HEK293 (cell line): ENCODE data around the gene TAF5.
"Not testable (repeated sequence)": the region's sequence is repeated elsewhere in the genome, so short reads cannot be mapped to it uniquely, and the experiment has no call there.

Experiments used
- CTCF ChIA-PET: fragments of 350-600 bp; formaldehyde crosslinking; extraction: SDS; loops from one replicate; lab custom pipeline; 2021; ENCODE audit warnings: antibody characterized with exemption; lab: Yijun Ruan, JAX
- POLR2A ChIA-PET: fragments of 300-600 bp; formaldehyde crosslinking; extraction: SDS; loops from one replicate; lab custom pipeline; 2020; ENCODE audit warnings: antibody characterized with exemption, inconsistent platforms; lab: Yijun Ruan, JAX
- H3K27ac ChIP-seq: fragments of 200-500 bp; sonication (Bioruptor generic); 2 replicates; pipeline ENCODE4 v1.5.1; 2014; ENCODE audit warnings: low read depth, low read length, control low read depth, inconsistent platforms; ENCODE audit errors: extremely low read depth
- H3K36me3 ChIP-seq, 2 experiments: fragments of 200-500 bp in 1 of 2; sonication (Bioruptor generic) in 1 of 2; 1 replicate in 1 of 2; 2 replicates in 1 of 2; pipeline ENCODE4 v1.5.1; 2014 to 2017; ENCODE audit warnings: inconsistent platforms in 2 of 2, low read length in 2 of 2; ENCODE audit not compliant: control insufficient read depth in 2 of 2, insufficient read depth in 1 of 2
- H3K4me1 ChIP-seq: fragments of 200-500 bp; sonication (Bioruptor generic); 2 replicates; pipeline ENCODE4 v1.5.1; 2014; ENCODE audit warnings: mild to moderate bottlenecking, low read length, inconsistent platforms; ENCODE audit not compliant: control insufficient read depth, insufficient read depth
- H3K4me3 ChIP-seq: 2 replicates; pipeline ENCODE4 v1.5.1; 2011; ENCODE audit warnings: low read depth, mild to moderate bottlenecking, control low read depth, low read length, moderate library complexity
- H3K9me3 ChIP-seq: fragments of 200-500 bp; sonication (Bioruptor generic); 2 replicates; pipeline ENCODE4 v1.5.1; 2014; ENCODE audit warnings: low read depth, low read length, inconsistent platforms; ENCODE audit not compliant: control insufficient read depth, insufficient read depth
- BCL11A ChIP-seq: fragments of 450-650 bp; formaldehyde crosslinking; IDR thresholded peaks from 2 replicates; pipeline ENCODE4 v1.5.1; 2016; ENCODE audit warnings: low read depth, missing biosample characterization, missing genetic modification characterization
- ZBTB21 ChIP-seq: fragments of 450-650 bp; formaldehyde crosslinking; IDR thresholded peaks from 2 replicates; pipeline ENCODE4 v1.5.1; 2017; ENCODE audit warnings: missing biosample characterization, missing genetic modification characterization
- ZNF140 ChIP-seq: fragments of 450-650 bp; formaldehyde crosslinking; IDR thresholded peaks from 2 replicates; pipeline ENCODE4 v1.5.1; 2016; ENCODE audit warnings: missing biosample characterization, missing genetic modification characterization
- ZNF202 ChIP-seq: fragments of 450-650 bp; formaldehyde crosslinking; IDR thresholded peaks from 2 replicates; pipeline ENCODE4 v1.5.1; 2016; ENCODE audit warnings: missing biosample characterization, missing genetic modification characterization, borderline replicate concordance
- ZNF266 ChIP-seq: fragments of 450-650 bp; formaldehyde crosslinking; IDR thresholded peaks from 2 replicates; pipeline ENCODE4 v1.5.1; 2016; ENCODE audit warnings: missing biosample characterization, missing genetic modification characterization, low read depth
- ZNF292 ChIP-seq: fragments of 450-650 bp; formaldehyde crosslinking; IDR thresholded peaks from 2 replicates; pipeline ENCODE4 v1.5.1; 2016; ENCODE audit warnings: low read depth, missing biosample characterization, missing genetic modification characterization, borderline replicate concordance
- ZNF366 ChIP-seq: fragments of 450-650 bp; formaldehyde crosslinking; conservative IDR thresholded peaks from 2 replicates; pipeline ENCODE4 v1.5.1; 2016; ENCODE audit warnings: missing biosample characterization, missing genetic modification characterization
- ZNF394 ChIP-seq: fragments of 450-650 bp; formaldehyde crosslinking; IDR thresholded peaks from 2 replicates; pipeline ENCODE4 v1.5.1; 2016; ENCODE audit warnings: missing biosample characterization, missing genetic modification characterization, mild to moderate bottlenecking, moderate library complexity, borderline replicate concordance
- ZNF404 ChIP-seq: fragments of 450-650 bp; formaldehyde crosslinking; IDR thresholded peaks from 2 replicates; pipeline ENCODE4 v1.5.1; 2017; ENCODE audit warnings: missing biosample characterization, missing genetic modification characterization
- ZNF426 ChIP-seq: fragments of 450-650 bp; formaldehyde crosslinking; IDR thresholded peaks from 2 replicates; pipeline ENCODE4 v1.5.1; 2017; ENCODE audit warnings: missing biosample characterization, missing genetic modification characterization, mild to moderate bottlenecking, inconsistent platforms, moderate library complexity
- ZNF514 ChIP-seq: fragments of 450-650 bp; formaldehyde crosslinking; IDR thresholded peaks from 2 replicates; pipeline ENCODE4 v1.5.1; 2016; ENCODE audit warnings: missing biosample characterization, missing genetic modification characterization
- ZNF529 ChIP-seq: fragments of 450-650 bp; formaldehyde crosslinking; IDR thresholded peaks from 2 replicates; pipeline ENCODE4 v1.5.1; 2017; ENCODE audit warnings: missing genetic modification characterization, missing biosample characterization; ENCODE audit not compliant: insufficient replicate concordance
- ZNF558 ChIP-seq: fragments of 450-650 bp; formaldehyde crosslinking; IDR thresholded peaks from 2 replicates; pipeline ENCODE4 v1.5.1; 2016; ENCODE audit warnings: missing biosample characterization, missing genetic modification characterization
- ZNF560 ChIP-seq: fragments of 450-650 bp; formaldehyde crosslinking; IDR thresholded peaks from 2 replicates; pipeline ENCODE4 v1.5.1; 2017; ENCODE audit warnings: missing biosample characterization, missing genetic modification characterization, borderline replicate concordance
- ZNF623 ChIP-seq: fragments of 450-650 bp; formaldehyde crosslinking; IDR thresholded peaks from 2 replicates; pipeline ENCODE4 v1.5.1; 2016; ENCODE audit warnings: missing biosample characterization, missing genetic modification characterization
- ZNF629 ChIP-seq: fragments of 450-650 bp; formaldehyde crosslinking; IDR thresholded peaks from 2 replicates; pipeline ENCODE4 v1.5.1; 2017; ENCODE audit warnings: missing biosample characterization, missing genetic modification characterization
- ZNF654 ChIP-seq: fragments of 450-650 bp; formaldehyde crosslinking; IDR thresholded peaks from 2 replicates; pipeline ENCODE4 v1.5.1; 2016; ENCODE audit warnings: low read depth, missing biosample characterization, missing genetic modification characterization
- ZNF664 ChIP-seq: fragments of 450-650 bp; formaldehyde crosslinking; IDR thresholded peaks from 2 replicates; pipeline ENCODE4 v1.5.1; 2016; ENCODE audit warnings: missing biosample characterization, missing genetic modification characterization
- ZNF777 ChIP-seq: fragments of 450-650 bp; formaldehyde crosslinking; IDR thresholded peaks from 2 replicates; pipeline ENCODE4 v1.5.1; 2017; ENCODE audit warnings: missing biosample characterization, missing genetic modification characterization, borderline replicate concordance
- ZSCAN23 ChIP-seq: fragments of 450-650 bp; formaldehyde crosslinking; IDR thresholded peaks from 2 replicates; pipeline ENCODE4 v1.5.1; 2016; ENCODE audit warnings: missing biosample characterization, missing genetic modification characterization
- ZXDB ChIP-seq: fragments of 450-650 bp; formaldehyde crosslinking; IDR thresholded peaks from 2 replicates; pipeline ENCODE4 v1.5.1; 2016; ENCODE audit warnings: missing biosample characterization, missing genetic modification characterization
- TF ChIP-seq, protein P1 (sequence below): fragments of 450-650 bp; formaldehyde crosslinking; IDR thresholded peaks from 2 replicates; pipeline ENCODE4 v1.5.1; 2016; ENCODE audit warnings: missing biosample characterization, missing genetic modification characterization
- TF ChIP-seq, protein P2 (sequence below): fragments of 450-650 bp; formaldehyde crosslinking; conservative IDR thresholded peaks from 2 replicates; pipeline ENCODE4 v1.5.1; 2016; ENCODE audit warnings: low read depth, missing biosample characterization, missing genetic modification characterization
- TF ChIP-seq, protein P3 (sequence below): fragments of 450-650 bp; formaldehyde crosslinking; IDR thresholded peaks from 2 replicates; pipeline ENCODE4 v1.5.1; 2016; ENCODE audit warnings: missing biosample characterization, missing genetic modification characterization, borderline replicate concordance
- TF ChIP-seq, protein P4 (sequence below): fragments of 450-650 bp; formaldehyde crosslinking; IDR thresholded peaks from 2 replicates; pipeline ENCODE4 v1.5.1; 2016; ENCODE audit warnings: missing biosample characterization, missing genetic modification characterization

Gene TAF5

DNA sequence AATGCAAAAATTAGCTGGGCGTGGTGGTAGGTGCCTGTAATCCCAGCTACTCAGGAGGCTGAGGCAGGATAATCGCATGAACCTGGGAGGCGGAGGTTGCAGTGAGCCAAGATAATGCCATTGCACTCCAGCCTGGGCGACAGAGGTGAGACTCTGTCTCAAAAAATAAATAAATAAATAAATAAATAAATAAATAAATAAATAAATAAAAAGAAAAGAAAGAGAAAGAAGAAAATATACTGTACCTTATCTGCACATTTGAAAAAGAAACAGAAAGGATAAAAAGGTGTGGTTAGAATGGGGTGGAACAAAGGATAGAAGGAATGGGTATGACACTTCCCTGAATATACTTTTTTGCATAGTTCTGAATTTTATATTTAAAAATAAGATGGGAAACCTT is 8.3 kb upstream of the TAF5 start (continued):
- peak; percentile 80 for TF ChIP-seq ZXDB (tag by site-specific recombination)
- peak; percentile 84 for TF ChIP-seq ZNF664
- peak; percentile 51 for TF ChIP-seq ZNF654 (tag by site-specific recombination)
- peak; percentile 82 for TF ChIP-seq ZNF560 (tag by site-specific recombination)
- peak; percentile 85 for TF ChIP-seq ZNF529
- peak; percentile 47; the same call in 1 of the 2 replicates for TF ChIP-seq ZSCAN23 (tag by site-specific recombination)
- TF ChIP-seq, protein P1, sequence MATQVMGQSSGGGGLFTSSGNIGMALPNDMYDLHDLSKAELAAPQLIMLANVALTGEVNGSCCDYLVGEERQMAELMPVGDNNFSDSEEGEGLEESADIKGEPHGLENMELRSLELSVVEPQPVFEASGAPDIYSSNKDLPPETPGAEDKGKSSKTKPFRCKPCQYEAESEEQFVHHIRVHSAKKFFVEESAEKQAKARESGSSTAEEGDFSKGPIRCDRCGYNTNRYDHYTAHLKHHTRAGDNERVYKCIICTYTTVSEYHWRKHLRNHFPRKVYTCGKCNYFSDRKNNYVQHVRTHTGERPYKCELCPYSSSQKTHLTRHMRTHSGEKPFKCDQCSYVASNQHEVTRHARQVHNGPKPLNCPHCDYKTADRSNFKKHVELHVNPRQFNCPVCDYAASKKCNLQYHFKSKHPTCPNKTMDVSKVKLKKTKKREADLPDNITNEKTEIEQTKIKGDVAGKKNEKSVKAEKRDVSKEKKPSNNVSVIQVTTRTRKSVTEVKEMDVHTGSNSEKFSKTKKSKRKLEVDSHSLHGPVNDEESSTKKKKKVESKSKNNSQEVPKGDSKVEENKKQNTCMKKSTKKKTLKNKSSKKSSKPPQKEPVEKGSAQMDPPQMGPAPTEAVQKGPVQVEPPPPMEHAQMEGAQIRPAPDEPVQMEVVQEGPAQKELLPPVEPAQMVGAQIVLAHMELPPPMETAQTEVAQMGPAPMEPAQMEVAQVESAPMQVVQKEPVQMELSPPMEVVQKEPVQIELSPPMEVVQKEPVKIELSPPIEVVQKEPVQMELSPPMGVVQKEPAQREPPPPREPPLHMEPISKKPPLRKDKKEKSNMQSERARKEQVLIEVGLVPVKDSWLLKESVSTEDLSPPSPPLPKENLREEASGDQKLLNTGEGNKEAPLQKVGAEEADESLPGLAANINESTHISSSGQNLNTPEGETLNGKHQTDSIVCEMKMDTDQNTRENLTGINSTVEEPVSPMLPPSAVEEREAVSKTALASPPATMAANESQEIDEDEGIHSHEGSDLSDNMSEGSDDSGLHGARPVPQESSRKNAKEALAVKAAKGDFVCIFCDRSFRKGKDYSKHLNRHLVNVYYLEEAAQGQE (tag by site-specific recombination): peak; percentile 85
- peak; percentile 83 for TF ChIP-seq ZNF623 (tag by site-specific recombination)
- peak; percentile 97 for TF ChIP-seq ZNF426 (tag by site-specific recombination)
- TF ChIP-seq ZNF514 (tag by site-specific recombination): peak; percentile 55; the same call in 1 of the 2 replicates
- TF ChIP-seq ZNF202 (tag by site-specific recombination): peak; percentile 75
- peak; percentile 96; the same call in 1 of the 2 replicates for TF ChIP-seq ZNF292
- TF ChIP-seq ZNF140 (tag by site-specific recombination): peak; percentile 97
- peak; percentile 97 for TF ChIP-seq ZNF266 (tag by site-specific recombination)
- TF ChIP-seq, protein P2, sequence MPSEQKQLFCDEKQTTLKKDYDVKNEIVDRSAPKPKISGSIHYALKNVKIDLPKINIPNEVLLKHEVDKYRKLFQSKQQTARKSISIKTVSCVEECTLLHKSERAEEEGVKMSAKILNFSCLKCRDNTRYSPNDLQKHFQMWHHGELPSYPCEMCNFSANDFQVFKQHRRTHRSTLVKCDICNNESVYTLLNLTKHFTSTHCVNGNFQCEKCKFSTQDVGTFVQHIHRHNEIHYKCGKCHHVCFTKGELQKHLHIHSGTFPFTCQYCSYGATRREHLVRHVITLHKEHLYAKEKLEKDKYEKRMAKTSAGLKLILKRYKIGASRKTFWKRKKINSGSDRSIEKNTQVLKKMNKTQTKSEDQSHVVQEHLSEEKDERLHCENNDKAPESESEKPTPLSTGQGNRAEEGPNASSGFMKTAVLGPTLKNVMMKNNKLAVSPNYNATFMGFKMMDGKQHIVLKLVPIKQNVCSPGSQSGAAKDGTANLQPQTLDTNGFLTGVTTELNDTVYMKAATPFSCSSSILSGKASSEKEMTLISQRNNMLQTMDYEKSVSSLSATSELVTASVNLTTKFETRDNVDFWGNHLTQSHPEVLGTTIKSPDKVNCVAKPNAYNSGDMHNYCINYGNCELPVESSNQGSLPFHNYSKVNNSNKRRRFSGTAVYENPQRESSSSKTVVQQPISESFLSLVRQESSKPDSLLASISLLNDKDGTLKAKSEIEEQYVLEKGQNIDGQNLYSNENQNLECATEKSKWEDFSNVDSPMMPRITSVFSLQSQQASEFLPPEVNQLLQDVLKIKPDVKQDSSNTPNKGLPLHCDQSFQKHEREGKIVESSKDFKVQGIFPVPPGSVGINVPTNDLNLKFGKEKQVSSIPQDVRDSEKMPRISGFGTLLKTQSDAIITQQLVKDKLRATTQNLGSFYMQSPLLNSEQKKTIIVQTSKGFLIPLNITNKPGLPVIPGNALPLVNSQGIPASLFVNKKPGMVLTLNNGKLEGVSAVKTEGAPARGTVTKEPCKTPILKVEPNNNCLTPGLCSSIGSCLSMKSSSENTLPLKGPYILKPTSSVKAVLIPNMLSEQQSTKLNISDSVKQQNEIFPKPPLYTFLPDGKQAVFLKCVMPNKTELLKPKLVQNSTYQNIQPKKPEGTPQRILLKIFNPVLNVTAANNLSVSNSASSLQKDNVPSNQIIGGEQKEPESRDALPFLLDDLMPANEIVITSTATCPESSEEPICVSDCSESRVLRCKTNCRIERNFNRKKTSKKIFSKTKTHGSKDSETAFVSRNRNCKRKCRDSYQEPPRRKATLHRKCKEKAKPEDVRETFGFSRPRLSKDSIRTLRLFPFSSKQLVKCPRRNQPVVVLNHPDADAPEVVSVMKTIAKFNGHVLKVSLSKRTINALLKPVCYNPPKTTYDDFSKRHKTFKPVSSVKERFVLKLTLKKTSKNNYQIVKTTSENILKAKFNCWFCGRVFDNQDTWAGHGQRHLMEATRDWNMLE: peak; percentile 96
- TF ChIP-seq, protein P3, sequence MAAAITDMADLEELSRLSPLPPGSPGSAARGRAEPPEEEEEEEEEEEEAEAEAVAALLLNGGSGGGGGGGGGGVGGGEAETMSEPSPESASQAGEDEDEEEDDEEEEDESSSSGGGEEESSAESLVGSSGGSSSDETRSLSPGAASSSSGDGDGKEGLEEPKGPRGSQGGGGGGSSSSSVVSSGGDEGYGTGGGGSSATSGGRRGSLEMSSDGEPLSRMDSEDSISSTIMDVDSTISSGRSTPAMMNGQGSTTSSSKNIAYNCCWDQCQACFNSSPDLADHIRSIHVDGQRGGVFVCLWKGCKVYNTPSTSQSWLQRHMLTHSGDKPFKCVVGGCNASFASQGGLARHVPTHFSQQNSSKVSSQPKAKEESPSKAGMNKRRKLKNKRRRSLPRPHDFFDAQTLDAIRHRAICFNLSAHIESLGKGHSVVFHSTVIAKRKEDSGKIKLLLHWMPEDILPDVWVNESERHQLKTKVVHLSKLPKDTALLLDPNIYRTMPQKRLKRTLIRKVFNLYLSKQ (tag by site-specific recombination): peak; percentile 75; the same call in 1 of the 2 replicates
- TF ChIP-seq BCL11A (tag by site-specific recombination): 0 out of 2 replicates have a peak, but pooled peaks have one; percentile 27
- peak; percentile 68 for TF ChIP-seq ZBTB21
- TF ChIP-seq, protein P4, sequence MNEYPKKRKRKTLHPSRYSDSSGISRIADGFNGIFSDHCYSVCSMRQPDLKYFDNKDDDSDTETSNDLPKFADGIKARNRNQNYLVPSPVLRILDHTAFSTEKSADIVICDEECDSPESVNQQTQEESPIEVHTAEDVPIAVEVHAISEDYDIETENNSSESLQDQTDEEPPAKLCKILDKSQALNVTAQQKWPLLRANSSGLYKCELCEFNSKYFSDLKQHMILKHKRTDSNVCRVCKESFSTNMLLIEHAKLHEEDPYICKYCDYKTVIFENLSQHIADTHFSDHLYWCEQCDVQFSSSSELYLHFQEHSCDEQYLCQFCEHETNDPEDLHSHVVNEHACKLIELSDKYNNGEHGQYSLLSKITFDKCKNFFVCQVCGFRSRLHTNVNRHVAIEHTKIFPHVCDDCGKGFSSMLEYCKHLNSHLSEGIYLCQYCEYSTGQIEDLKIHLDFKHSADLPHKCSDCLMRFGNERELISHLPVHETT (tag by site-specific recombination): peak; percentile 78
- TF ChIP-seq ZNF366 (tag by site-specific recombination): peak; percentile 42; the same call in 1 of the 2 replicates
- TF ChIP-seq ZNF558: peak; percentile 88
- peak; percentile 74; the same call in 1 of the 2 replicates for TF ChIP-seq ZNF404
- 0 out of 2 replicates have a peak, but pooled peaks have one; percentile 14 for TF ChIP-seq ZNF777 (tag by site-specific recombination)
- TF ChIP-seq ZNF394 (tag by site-specific recombination): peak; percentile 96
- peak; percentile 66 for TF ChIP-seq ZNF629
- TF ChIP-seq, all 188 proteins: peak for 51; not testable (repeated sequence) for 137

DNA sequence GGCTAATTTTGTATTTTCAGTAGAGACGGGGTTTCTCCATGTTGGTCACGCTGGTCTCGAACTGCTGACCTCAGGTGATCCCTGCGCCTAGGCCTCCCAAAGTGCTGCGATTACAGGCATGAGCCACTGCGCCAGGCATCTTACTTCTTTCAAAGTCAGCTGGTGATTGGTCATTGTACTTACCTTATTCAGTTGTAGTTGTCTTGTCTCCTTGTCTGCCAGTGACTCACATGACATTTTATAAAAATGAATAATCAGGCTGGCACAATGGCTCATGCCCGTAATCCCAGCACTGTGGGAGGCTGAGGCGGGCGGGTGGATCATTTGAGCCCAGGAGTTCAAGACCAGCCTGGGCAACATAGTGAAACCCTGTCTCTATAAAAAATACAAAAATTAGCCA is 7.0 kb upstream of the TAF5 start:
- POLR2A ChIA-PET: interaction anchor here (0.6 to 0.7 kb wide), 2 partner anchors 24 to 719 kb away, joined by 3 to 4 read pairs; no protein-coding TSS in a partner anchor
- CTCF ChIA-PET: not testable (repeated sequence)

More for the DNA sequence above, 7.0 kb upstream of the TAF5 start:
- H3K4me1 ChIP-seq, H3K9me3 ChIP-seq, H3K36me3 ChIP-seq, H3K27ac ChIP-seq, H3K4me3 ChIP-seq: not testable (repeated sequence)
